Trophoblast cell (in vitro differentiated cells and primary cell): Measurements from ENCODE around the gene DIP2B.

Experiments used
- DNase-seq, 2 donors: peaks; one replicate each; pipeline ENCODE4 v3.0.0-alpha.2; 2016
- H2AFZ ChIP-seq: 2 replicates; pipeline ENCODE4 v1.6.1; 2013; ENCODE audit warnings: low read length, moderate library complexity, mild to moderate bottlenecking; ENCODE audit not compliant: insufficient read depth, poor library complexity
- H2AK5ac ChIP-seq: 2 replicates; pipeline ENCODE4 v1.6.1; 2013; ENCODE audit warnings: mild to moderate bottlenecking, low read length
- H2BK120ac ChIP-seq: 2 replicates; pipeline ENCODE4 v1.6.1; 2013; ENCODE audit warnings: low read length, mild to moderate bottlenecking, moderate library complexity; ENCODE audit not compliant: insufficient read depth, poor library complexity
- H2BK12ac ChIP-seq: 2 replicates; pipeline ENCODE4 v1.6.1; 2013; ENCODE audit warnings: mild to moderate bottlenecking, low read length, moderate library complexity
- H2BK5ac ChIP-seq: 2 replicates; pipeline ENCODE4 v1.6.1; 2013; ENCODE audit warnings: low read length, low read depth, moderate library complexity, mild to moderate bottlenecking; ENCODE audit not compliant: poor library complexity
- H3K14ac ChIP-seq: 2 replicates; pipeline ENCODE4 v1.6.1; 2013; ENCODE audit warnings: mild to moderate bottlenecking, low read length
- H3K18ac ChIP-seq: 2 replicates; pipeline ENCODE4 v1.6.1; 2013; ENCODE audit warnings: mild to moderate bottlenecking, low read length
- H3K23ac ChIP-seq: 2 replicates; pipeline ENCODE4 v1.6.1; 2013; ENCODE audit warnings: low read length
- H3K27ac ChIP-seq: 2 replicates; pipeline ENCODE4 v1.5.1; 2013; ENCODE audit warnings: low read depth, mild to moderate bottlenecking, inconsistent platforms, low read length, moderate library complexity
- H3K27me3 ChIP-seq: 2 replicates; pipeline ENCODE4 v1.6.1; 2013; ENCODE audit warnings: inconsistent platforms, mild to moderate bottlenecking, low read length, moderate library complexity; ENCODE audit not compliant: insufficient read depth
- H3K36me3 ChIP-seq, 2 experiments: 1 replicate in 1 of 2; 2 replicates in 1 of 2; pipeline ENCODE4 v1.6.1; 2013; ENCODE audit warnings: low read length in 2 of 2, mild to moderate bottlenecking in 2 of 2, moderate library complexity in 1 of 2; ENCODE audit not compliant: insufficient read depth in 2 of 2, control insufficient read depth in 1 of 2
- H3K4ac ChIP-seq: 2 replicates; pipeline ENCODE4 v1.6.1; 2013; ENCODE audit warnings: low read depth, mild to moderate bottlenecking, low read length, moderate library complexity
- H3K4me1 ChIP-seq, 2 experiments: 1 replicate in 1 of 2; 2 replicates in 1 of 2; pipeline ENCODE4 v1.6.1; 2013; ENCODE audit warnings: low read length in 2 of 2, mild to moderate bottlenecking in 2 of 2, moderate library complexity in 1 of 2; ENCODE audit not compliant: insufficient read depth in 2 of 2, control insufficient read depth in 1 of 2
- H3K4me2 ChIP-seq: 2 replicates; pipeline ENCODE4 v1.6.1; 2013; ENCODE audit warnings: inconsistent platforms, mild to moderate bottlenecking, low read length, moderate library complexity
- H3K4me3 ChIP-seq: 2 replicates; pipeline ENCODE4 v1.5.1; 2013; ENCODE audit warnings: mild to moderate bottlenecking, low read depth, low read length, inconsistent platforms
- H3K79me1 ChIP-seq: one replicate; pipeline ENCODE4 v1.6.1; 2013; ENCODE audit warnings: low read length
- H3K79me2 ChIP-seq: 2 replicates; pipeline ENCODE4 v1.6.1; 2013; ENCODE audit warnings: low read length, mild to moderate bottlenecking; ENCODE audit not compliant: control insufficient read depth, insufficient read depth, poor library complexity
- H3K9ac ChIP-seq: 2 replicates; pipeline ENCODE4 v1.6.1; 2013; ENCODE audit warnings: mild to moderate bottlenecking, low read length
- H3K9me3 ChIP-seq: 2 replicates; pipeline ENCODE4 v1.6.1; 2013; ENCODE audit warnings: low read depth, mild to moderate bottlenecking, control low read depth, inconsistent platforms, low read length; ENCODE audit not compliant: insufficient read depth
- H4K12ac ChIP-seq: 2 replicates; pipeline ENCODE4 v1.6.1; 2013; ENCODE audit warnings: low read depth, mild to moderate bottlenecking, low read length, moderate library complexity
- H4K8ac ChIP-seq: 2 replicates; pipeline ENCODE4 v1.6.1; 2013; ENCODE audit warnings: low read depth, mild to moderate bottlenecking, low read length, moderate library complexity
- H4K91ac ChIP-seq: one replicate; pipeline ENCODE4 v1.6.1; 2013; ENCODE audit warnings: low read depth, mild to moderate bottlenecking, low read length, moderate library complexity
- WGBS: extraction: QIAGEN DNeasy Blood & Tissue Kit; methylation state at CpG from one replicate; pipeline ENCODE4 v1.1.7; 2013; ENCODE audit warnings: missing lambda C conversion rate; ENCODE audit not compliant: insufficient read length, insufficient coverage; ENCODE audit errors: extremely low coverage; 5-methylcytosine and 5-hydroxymethylcytosine counted together

The DIP2B gene

GRCh38 chr12:50696931-50697330 lies 192.1 kb downstream of the DIP2B start:
- H2AFZ ChIP-seq = no peak overlapping the region
- H2AK5ac ChIP-seq = no peak overlapping the region
- H3K79me2 ChIP-seq = no peaks in the 10 kb centered on the region
- no peak overlapping the region for H3K4me2 ChIP-seq
- H3K27me3 ChIP-seq = no peaks in the 10 kb centered on the region
- H3K4me1 ChIP-seq = no peaks in the 10 kb centered on the region
- no CpG with 5 or more reads among the region's 7 CpGs for WGBS
- no peak overlapping the region for H3K14ac ChIP-seq
- H3K79me1 ChIP-seq = no peaks in the 10 kb centered on the region
- H4K8ac ChIP-seq = no peak overlapping the region
- H4K91ac ChIP-seq = no peak overlapping the region
- H3K9ac ChIP-seq = no peak overlapping the region
- no peak overlapping the region for H2BK120ac ChIP-seq
- H3K18ac ChIP-seq = no peak overlapping the region
- no peak overlapping the region for H3K27ac ChIP-seq
- no peak for DNase-seq
- H4K12ac ChIP-seq = no peak overlapping the region
- no peak overlapping the region for H3K23ac ChIP-seq
- H3K9me3 ChIP-seq = no peaks in the 10 kb centered on the region
- H3K4me3 ChIP-seq = no peak overlapping the region
- H3K36me3 ChIP-seq = peaks cover 29 to 54% of the 10 kb centered on the region in 2 experiments
- H2BK5ac ChIP-seq = no peak overlapping the region
- H3K4ac ChIP-seq = no peak overlapping the region
- no peak overlapping the region for H2BK12ac ChIP-seq

- no peaks in the 10 kb centered on the region for H3K79me2 ChIP-seq
- H2BK5ac ChIP-seq = no peak overlapping the region
- no peak overlapping the region for H2AFZ ChIP-seq
- H3K79me1 ChIP-seq = no peaks in the 10 kb centered on the region
- no peak for DNase-seq
- no peak overlapping the region for H2AK5ac ChIP-seq
- no peaks in the 10 kb centered on the region for H3K4me1 ChIP-seq
- H3K23ac ChIP-seq = no peak overlapping the region
- no peak overlapping the region for H2BK120ac ChIP-seq
- H3K9me3 ChIP-seq = no peaks in the 10 kb centered on the region
- H2BK12ac ChIP-seq = no peak overlapping the region
- H3K9ac ChIP-seq = no peak overlapping the region
- no peak overlapping the region for H3K27ac ChIP-seq
- no peak overlapping the region for H3K4me2 ChIP-seq
- H3K18ac ChIP-seq = no peak overlapping the region
- H3K36me3 ChIP-seq = peaks cover 28 to 47% of the 10 kb centered on the region in 2 experiments
- no CpG with 5 or more reads among the region's 1 CpG for WGBS
- H4K12ac ChIP-seq = no peak overlapping the region
- H4K8ac ChIP-seq = no peak overlapping the region
- H3K14ac ChIP-seq = no peak overlapping the region
- no peak overlapping the region for H3K4ac ChIP-seq
- H3K27me3 ChIP-seq = no peaks in the 10 kb centered on the region
- H3K4me3 ChIP-seq = no peak overlapping the region
- no peak overlapping the region for H4K91ac ChIP-seq
Observed at GRCh38 chr12:50699154-50699553, 194.4 kb downstream of the DIP2B start.

- no peak overlapping the region for H2BK12ac ChIP-seq
- H4K8ac ChIP-seq = no peak overlapping the region
- H2AFZ ChIP-seq = no peak overlapping the region
- peaks cover 29 to 51% of the 10 kb centered on the region in 2 experiments for H3K36me3 ChIP-seq
- H3K27ac ChIP-seq = no peak overlapping the region
- no peak overlapping the region for H3K4ac ChIP-seq
- no peak overlapping the region for H2BK5ac ChIP-seq
- H2BK120ac ChIP-seq = no peak overlapping the region
- no CpG with 5 or more reads among the region's 6 CpGs for WGBS
- H4K91ac ChIP-seq = no peak overlapping the region
- H3K14ac ChIP-seq = no peak overlapping the region
- no peak overlapping the region for H3K18ac ChIP-seq
- H3K9me3 ChIP-seq = no peaks in the 10 kb centered on the region
- no peaks in the 10 kb centered on the region for H3K79me1 ChIP-seq
- H3K4me1 ChIP-seq = no peaks in the 10 kb centered on the region
- no peaks in the 10 kb centered on the region for H3K27me3 ChIP-seq
- H3K23ac ChIP-seq = no peak overlapping the region
- H3K4me3 ChIP-seq = no peak overlapping the region
- DNase-seq = no peak
- H2AK5ac ChIP-seq = no peak overlapping the region
- no peak overlapping the region for H3K9ac ChIP-seq
- H3K4me2 ChIP-seq = no peak overlapping the region
- no peak overlapping the region for H4K12ac ChIP-seq
- H3K79me2 ChIP-seq = no peaks in the 10 kb centered on the region
Observed at GRCh38 chr12:50699940-50700339, 195.2 kb downstream of the DIP2B start.

GRCh38 chr12:50706606-50707005 lies 201.8 kb downstream of the DIP2B start:
- Histone ChIP-seq H4K91ac (no peak overlapping the region), H2BK5ac (no peak overlapping the region), H3K79me2 (no peaks in the 10 kb centered on the region), H4K12ac (no peak overlapping the region), H3K4ac (no peak overlapping the region), H3K18ac (no peak overlapping the region), H3K27me3 (no peaks in the 10 kb centered on the region), H3K4me2 (no peak overlapping the region), H2BK120ac (no peak overlapping the region), H3K79me1 (no peaks in the 10 kb centered on the region), H2AK5ac (no peak overlapping the region), H3K4me3 (no peak overlapping the region), H2BK12ac (no peak overlapping the region), H3K23ac (no peak overlapping the region), H3K36me3 (peaks cover 30 to 35% of the 10 kb centered on the region in 2 experiments), H3K14ac (no peak overlapping the region), H4K8ac (no peak overlapping the region), H2AFZ (no peak overlapping the region), H3K9ac (no peak overlapping the region), H3K4me1 (peaks cover 2 to 3% of the 10 kb centered on the region in 2 experiments), H3K27ac (no peak overlapping the region), H3K9me3 (no peaks in the 10 kb centered on the region)
- DNase-seq = no peak
